IMR-90 (cell line): Measurements from ENCODE around the gene POFUT1.
"Not testable (repeated sequence)": the region's sequence is repeated elsewhere in the genome, so short reads cannot be mapped to it uniquely, and the experiment has no call there.

Source experiments
- BHLHE40 ChIP-seq: fragments of 150-350 bp; IDR thresholded peaks from 2 replicates; pipeline ENCODE4 v1.6.1; 2016; ENCODE audit warnings: mild to moderate bottlenecking, low read depth, low read length
- CEBPB ChIP-seq: IDR thresholded peaks from 2 replicates; pipeline ENCODE4 v1.6.1; 2012; ENCODE audit warnings: low read depth, low read length, improper control_type of control experiment
- CHD1 ChIP-seq: IDR thresholded peaks from 2 replicates; pipeline ENCODE4 v1.6.1; 2012; ENCODE audit warnings: low read depth, low read length, improper control_type of control experiment
- ELK1 ChIP-seq: fragments of 150-350 bp; IDR thresholded peaks from 2 replicates; pipeline ENCODE4 v1.6.1; 2016; ENCODE audit warnings: low read depth, mild to moderate bottlenecking, low read length, moderate library complexity, borderline replicate concordance
- MAZ ChIP-seq: IDR thresholded peaks from 2 replicates; pipeline ENCODE4 v1.6.1; 2012; ENCODE audit warnings: low read depth, mild to moderate bottlenecking, low read length, improper control_type of control experiment, moderate library complexity, borderline replicate concordance
- MXI1 ChIP-seq: IDR thresholded peaks from 2 replicates; pipeline ENCODE4 v1.6.1; 2012; ENCODE audit warnings: low read depth, mild to moderate bottlenecking, low read length, moderate library complexity, borderline replicate concordance
- POLR2A ChIP-seq: IDR thresholded peaks from 2 replicates; pipeline ENCODE4 v1.6.1; 2012; ENCODE audit warnings: mild to moderate bottlenecking, low read depth, low read length
- RAD21 ChIP-seq: IDR thresholded peaks from 2 replicates; pipeline ENCODE4 v1.6.1; 2012; ENCODE audit warnings: low read length, improper control_type of control experiment
- RCOR1 ChIP-seq: IDR thresholded peaks from 2 replicates; pipeline ENCODE4 v1.6.1; 2012; ENCODE audit warnings: mild to moderate bottlenecking, low read length, improper control_type of control experiment; ENCODE audit not compliant: insufficient replicate concordance
- RFX5 ChIP-seq: IDR thresholded peaks from 2 replicates; pipeline ENCODE4 v1.8.0; 2012; ENCODE audit warnings: low read depth, mild to moderate bottlenecking, low read length, moderate library complexity
- SMC3 ChIP-seq: fragments of 150-350 bp; IDR thresholded peaks from 2 replicates; pipeline ENCODE4 v1.6.1; 2016; ENCODE audit warnings: low read depth, mild to moderate bottlenecking, antibody characterized with exemption, low read length, moderate library complexity
- TF ChIP-seq, protein P1 (sequence below): conservative IDR thresholded peaks from 2 replicates; pipeline ENCODE4 v1.5.1; 2012; ENCODE audit warnings: mild to moderate bottlenecking, low read depth, low read length, improper control_type of control experiment

GRCh38 chr20:32275163-32275562 is 67.5 kb downstream of the POFUT1 start:
- TF ChIP-seq, protein P1, sequence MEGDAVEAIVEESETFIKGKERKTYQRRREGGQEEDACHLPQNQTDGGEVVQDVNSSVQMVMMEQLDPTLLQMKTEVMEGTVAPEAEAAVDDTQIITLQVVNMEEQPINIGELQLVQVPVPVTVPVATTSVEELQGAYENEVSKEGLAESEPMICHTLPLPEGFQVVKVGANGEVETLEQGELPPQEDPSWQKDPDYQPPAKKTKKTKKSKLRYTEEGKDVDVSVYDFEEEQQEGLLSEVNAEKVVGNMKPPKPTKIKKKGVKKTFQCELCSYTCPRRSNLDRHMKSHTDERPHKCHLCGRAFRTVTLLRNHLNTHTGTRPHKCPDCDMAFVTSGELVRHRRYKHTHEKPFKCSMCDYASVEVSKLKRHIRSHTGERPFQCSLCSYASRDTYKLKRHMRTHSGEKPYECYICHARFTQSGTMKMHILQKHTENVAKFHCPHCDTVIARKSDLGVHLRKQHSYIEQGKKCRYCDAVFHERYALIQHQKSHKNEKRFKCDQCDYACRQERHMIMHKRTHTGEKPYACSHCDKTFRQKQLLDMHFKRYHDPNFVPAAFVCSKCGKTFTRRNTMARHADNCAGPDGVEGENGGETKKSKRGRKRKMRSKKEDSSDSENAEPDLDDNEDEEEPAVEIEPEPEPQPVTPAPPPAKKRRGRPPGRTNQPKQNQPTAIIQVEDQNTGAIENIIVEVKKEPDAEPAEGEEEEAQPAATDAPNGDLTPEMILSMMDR, result not testable (repeated sequence)
- TF ChIP-seq ELK1, CEBPB, SMC3, MAZ, POLR2A, CHD1, RFX5, RAD21, MXI1, BHLHE40, RCOR1: not testable (repeated sequence)
